ENCODE data around the gene PROKR1. TPM values are rescaled to one million over a fixed set of nuclear protein-coding genes. Genes with fewer than 3 reads are reported as not detected.

Gene PROKR1
- total RNA-seq, 1 experiment from 2014 or later, result not detected

- Histone ChIP-seq H3K9me2 (ENCODE audit: insufficient read depth) (no peaks in the 10 kb centered on the region), H3K9me3 (ENCODE audit: control insufficient read depth in 1 of 2, insufficient read depth in 1 of 2, low read depth in 1 of 2, low read length in 2 of 2) (no peaks in the 10 kb centered on the region), H2AFZ (ENCODE audit: low read depth, low read length, poor library complexity, severe bottlenecking) (no peak overlapping the region), H4K20me1 (ENCODE audit: insufficient read depth) (no peaks in the 10 kb centered on the region), H3K4me1 (ENCODE audit: control insufficient read depth in 1 of 2, insufficient read depth in 2 of 2, low read length in 2 of 2) (no peaks in the 10 kb centered on the region), H3K4me2 (ENCODE audit: low read length) (no peak overlapping the region), H3K9ac (ENCODE audit: low read length) (no peak overlapping the region), H3K27ac (ENCODE audit: low read depth, low read length) (no peak overlapping the region), H3K79me2 (ENCODE audit: insufficient read depth, low read length) (no peaks in the 10 kb centered on the region), H3K4me3 (replicated peaks in 1 of 2; ENCODE audit: low read depth in 1 of 2, low read length in 2 of 2) (no peak overlapping the region), H3K36me3 (ENCODE audit: control insufficient read depth in 1 of 2, insufficient read depth in 2 of 2, low read length in 2 of 2) (no peaks in the 10 kb centered on the region), H3K27me3 (ENCODE audit: insufficient read depth, low read length) (no peaks in the 10 kb centered on the region)
- DNase-seq (ENCODE audit: low read depth, low spot score) (no peak), ATAC-seq (no peak)
- no peak for TF ChIP-seq FOSL1 (IDR thresholded peaks at IDR 0.05; ENCODE audit: low read depth)
- peak; percentile 18; the same call in 1 of the 2 replicates for TF ChIP-seq CBX3 (IDR thresholded peaks at IDR 0.05; ENCODE audit: low read depth)
- CTCF ChIA-PET, result interaction anchor here (2.4 kb wide), 1 partner anchor 9 kb away, joined by 12 read pairs; no protein-coding TSS in a partner anchor
- RAD21 ChIA-PET (ENCODE audit: low non-redundant PET in 1 of 2, low total read pairs in 2 of 2, uncharacterized antibody in 2 of 2, unreplicated experiment in 2 of 2), result no interaction called here
- BruUV-seq (replicated peaks), result no TSS peak
- intact Hi-C loops (cut with micrococcal nuclease), result no loop called here
- POLR2A ChIA-PET, result interaction anchor here (1.3 kb wide), 1 partner anchor 9 kb away, joined by 4 read pairs; no protein-coding TSS in a partner anchor
These were observed 57.2 kb downstream of the PROKR1 start for GRCh38 chr2:68700560-68700959.

- RAD21 ChIA-PET (ENCODE audit: low non-redundant PET in 1 of 2, low total read pairs in 2 of 2, uncharacterized antibody in 2 of 2, unreplicated experiment in 2 of 2), result no interaction called here
- Histone ChIP-seq H2AFZ (ENCODE audit: low read depth, low read length, poor library complexity, severe bottlenecking) (no peak overlapping the region), H3K27me3 (ENCODE audit: insufficient read depth, low read length) (no peaks in the 10 kb centered on the region), H3K9me2 (ENCODE audit: insufficient read depth) (no peaks in the 10 kb centered on the region), H3K4me2 (ENCODE audit: low read length) (no peak overlapping the region), H3K36me3 (ENCODE audit: control insufficient read depth in 1 of 2, insufficient read depth in 2 of 2, low read length in 2 of 2) (no peaks in the 10 kb centered on the region), H3K4me1 (ENCODE audit: control insufficient read depth in 1 of 2, insufficient read depth in 2 of 2, low read length in 2 of 2) (no peaks in the 10 kb centered on the region), H3K9ac (ENCODE audit: low read length) (no peak overlapping the region), H3K4me3 (replicated peaks in 1 of 2; ENCODE audit: low read depth in 1 of 2, low read length in 2 of 2) (no peak overlapping the region), H3K9me3 (ENCODE audit: control insufficient read depth in 1 of 2, insufficient read depth in 1 of 2, low read depth in 1 of 2, low read length in 2 of 2) (no peaks in the 10 kb centered on the region), H4K20me1 (ENCODE audit: insufficient read depth) (no peaks in the 10 kb centered on the region), H3K27ac (ENCODE audit: low read depth, low read length) (no peak overlapping the region), H3K79me2 (ENCODE audit: insufficient read depth, low read length) (no peaks in the 10 kb centered on the region)
- no peak for DNase-seq (ENCODE audit: low read depth, low spot score)
- ATAC-seq, result no peak
- no TSS peak for BruUV-seq (replicated peaks)
- CTCF ChIA-PET, result interaction anchor here (1.1 kb wide), 1 partner anchor 219 kb away, joined by 3 read pairs; no protein-coding TSS in a partner anchor
- intact Hi-C loops (cut with micrococcal nuclease), result no loop called here
- POLR2A ChIA-PET, result no interaction called here
- TF ChIP-seq ELF1 (IDR thresholded peaks at IDR 0.05; ENCODE audit: borderline replicate concordance, low read depth) (no peak), EZH2 (IDR thresholded peaks at IDR 0.05) (no peak), JUND (IDR thresholded peaks at IDR 0.05) (no peak), POLR2AphosphoS5 (IDR thresholded peaks at IDR 0.05; ENCODE audit: low read depth, low read length) (no peak), CBX3 (IDR thresholded peaks at IDR 0.05; ENCODE audit: low read depth) (no peak), ZFX (IDR thresholded peaks at IDR 0.05) (no peak), YY1 (IDR thresholded peaks at IDR 0.05; ENCODE audit: extremely low read depth, insufficient replicate concordance, low read depth, low read length) (no peak), CTCF (IDR thresholded peaks at IDR 0.05 in 2 of 3, conservative IDR thresholded peaks at IDR 0.05 in 1 of 3; ENCODE audit: borderline replicate concordance in 1 of 3, insufficient read depth in 1 of 3, low read depth in 2 of 3, low read length in 2 of 3) (no peak), EZH2phosphoT487 (IDR thresholded peaks at IDR 0.05; ENCODE audit: borderline replicate concordance) (no peak)
These were observed 63.3 kb downstream of the PROKR1 start for GRCh38 chr2:68706637-68707036.

Other genes with a start within 250 kb of the PROKR1 start
- gene FBXO48, start 176.3 kb upstream of the PROKR1 start, total RNA-seq (2021; ENCODE audit: unreplicated experiment), result 0.91 TPM
- 1.6 TPM for gene APLF, start 176.0 kb upstream of the PROKR1 start, total RNA-seq (2021; ENCODE audit: unreplicated experiment)
- gene ARHGAP25, start 91.2 kb downstream of the PROKR1 start, total RNA-seq (2021; ENCODE audit: unreplicated experiment), result 0.27 TPM
- not detected for gene BMP10, start 227.8 kb downstream of the PROKR1 start, total RNA-seq (2021; ENCODE audit: unreplicated experiment)

Measured in HCT116 (cell line).